Sigmoid colon (tissue), 7 donors: Measurements from ENCODE around the gene PLXND1. TPM values are rescaled to one million over a fixed set of nuclear protein-coding genes. Genes with fewer than 3 reads are reported as not detected.

ENCODE experiments used
- DNase-seq: peaks from one replicate; pipeline ENCODE4 v3.0.0-alpha.2; 2019
- H3K27ac ChIP-seq, 4 donors: fragments of 200-600 bp; sonication (generic); one replicate each; pipeline ENCODE4 v1.5.1; 2016 to 2019; ENCODE audit warnings: mild to moderate bottlenecking in 1 of 4
- H3K27me3 ChIP-seq, 3 donors: fragments of 200-600 bp; sonication (generic); one replicate each; pipeline ENCODE4 v1.5.1; 2019; ENCODE audit warnings: mild to moderate bottlenecking in 1 of 3
- H3K36me3 ChIP-seq, 4 donors: fragments of 200-600 bp; sonication (generic); one replicate each; pipeline ENCODE4 v1.5.1; 2016 to 2019
- H3K4me1 ChIP-seq, 4 donors: fragments of 200-600 bp; sonication (generic); one replicate each; pipeline ENCODE4 v1.5.1; 2017 to 2019
- H3K4me3 ChIP-seq, 4 donors: fragments of 200-600 bp; sonication (generic); one replicate each; pipeline ENCODE4 v1.5.1; 2017 to 2019; ENCODE audit warnings: mild to moderate bottlenecking in 2 of 4, moderate library complexity in 1 of 4
- H3K9me3 ChIP-seq, 4 donors: fragments of 200-600 bp in 3 of 4; sonication (generic) in 3 of 4; one replicate each; pipeline versions ENCODE4 v1.5.1 to v1.6.1; 2013 to 2019
- CTCF ChIP-seq, 4 experiments: fragments of 450-650 bp in 3 of 4; fragments of 200-600 bp in 1 of 4; IDR thresholded peaks; one replicate each; pipeline ENCODE4 v1.5.1; 2016 to 2019; ENCODE audit warnings: antibody characterized with exemption in 4 of 4, mild to moderate bottlenecking in 3 of 4, moderate library complexity in 2 of 4
- EP300 ChIP-seq, 4 donors: sonication (generic); formaldehyde crosslinking; IDR thresholded peaks; one replicate each; pipeline ENCODE4 v1.6.1; 2017; ENCODE audit warnings: antibody characterized with exemption in 4 of 4
- POLR2A ChIP-seq, 2 donors: fragments of 450-650 bp; IDR thresholded peaks; one replicate each; pipeline ENCODE4 v1.6.1; 2016; ENCODE audit warnings: antibody characterized with exemption in 2 of 2, mild to moderate bottlenecking in 2 of 2, moderate library complexity in 2 of 2
- POLR2AphosphoS5 ChIP-seq, 4 donors: sonication (generic); formaldehyde crosslinking; IDR thresholded peaks; one replicate each; pipeline ENCODE4 v1.6.1; 2017; ENCODE audit warnings: antibody characterized with exemption in 4 of 4
- WGBS, 2 donors: extraction: QIAGEN DNeasy Blood & Tissue Kit; methylation state at CpG; one replicate each; pipeline ENCODE4 v1.1.7; 2013; 5-methylcytosine and 5-hydroxymethylcytosine counted together
- intact Hi-C: fragments of 100-400 bp; cut with DNase I; formaldehyde crosslinking; loops from one replicate; pipeline ENCODE4 v1.15.1; 2023
- polyA plus RNA-seq, 3 donors: library from polyadenylated mRNA; stranded (reverse); fragments of 200-250 nt; gene quantifications; one replicate each; pipeline ENCODE4 v1.2.3, GENCODE V29; 2013
- total RNA-seq, 4 donors: library from RNA; depleted of rRNA; stranded (reverse); fragments of >200 nt; gene quantifications; one replicate each; pipeline ENCODE4 v1.1.0, GENCODE V29; 2016
- donor health status: healthy with polysubstance abuse.
- donor health status: Bipolar disorder and iron deficiency.
- donor health status: healthy.

PLXND1 gene
- total and polyA plus RNA-seq, 7 donors, result 9.6 to 77.0 (median 42.0) TPM

- H3K27ac ChIP-seq, result no peak overlapping the region
Measured at GRCh38 chr3:129562803-129563202, 43.7 kb downstream of the PLXND1 start.

GRCh38 chr3:129561619-129562248 is 44.7 kb downstream of the PLXND1 start:
- H3K4me1 ChIP-seq, result peaks cover 0 to 58% (median 54%) of the 10 kb centered on the region in 4 donors

More at GRCh38 chr3:129562803-129563202, 43.7 kb downstream of the PLXND1 start:
- WGBS, 2 donors, result 92 to 93% methylated on average over 19 of the region's 19 CpGs
- H3K27me3 ChIP-seq, result no peaks in the 10 kb centered on the region
- no peak overlapping the region for H3K4me3 ChIP-seq
- peaks cover 0 to 10% (median 2%) of the 10 kb centered on the region in 4 donors for H3K36me3 ChIP-seq
- no peak for DNase-seq
- peaks cover 0 to 62% (median 57%) of the 10 kb centered on the region in 4 donors for H3K4me1 ChIP-seq
- H3K9me3 ChIP-seq, result no peaks in the 10 kb centered on the region
- intact Hi-C loops, result loop anchor here (5.0 kb wide), 1 partner anchor 34 kb away; no protein-coding TSS in a partner anchor
- TF ChIP-seq CTCF (IDR thresholded peaks at IDR 0.05), result no peak
- no peak for TF ChIP-seq EP300 (IDR thresholded peaks at IDR 0.05)
- no peak for TF ChIP-seq POLR2A (IDR thresholded peaks at IDR 0.05)
- TF ChIP-seq POLR2AphosphoS5 (IDR thresholded peaks at IDR 0.05), result no peak

GRCh38 chr3:129560911-129561594 is 45.4 kb downstream of the PLXND1 start:
- Histone ChIP-seq H3K4me3 (peak overlapping the region in 2 of 4 donors; percentile 1 to 18), H3K9me3 (no peaks in the 10 kb centered on the region), H3K27ac (peak overlapping the region; percentile 75 to 83 (median 80)), H3K36me3 (peaks cover 0 to 16% (median 2%) of the 10 kb centered on the region in 4 donors), H3K27me3 (no peaks in the 10 kb centered on the region), H3K4me1 (peaks cover 0 to 52% (median 51%) of the 10 kb centered on the region in 4 donors)
- WGBS, 2 donors, result 49 to 57% methylated on average over 18 of the region's 18 CpGs
- intact Hi-C loops, result loop anchor here (5.0 kb wide), 1 partner anchor 36 kb away; no protein-coding TSS in a partner anchor
- TF ChIP-seq EP300 (IDR thresholded peaks at IDR 0.05), result no peak
- peak; percentile 24 to 66 (median 56) for TF ChIP-seq POLR2AphosphoS5 (IDR thresholded peaks at IDR 0.05)
- DNase-seq, result peak; percentile 92

More at GRCh38 chr3:129561619-129562248, 44.7 kb downstream of the PLXND1 start:
- 86 to 91% methylated on average over 18 of the region's 18 CpGs for WGBS, 2 donors
- no peaks in the 10 kb centered on the region for H3K27me3 ChIP-seq
- H3K27ac ChIP-seq, result peak overlapping the region; percentile 75 to 83 (median 80)
- H3K4me3 ChIP-seq, result no peak overlapping the region
- H3K9me3 ChIP-seq, result no peaks in the 10 kb centered on the region
- peaks cover 0 to 10% (median 2%) of the 10 kb centered on the region in 4 donors for H3K36me3 ChIP-seq
- no peak for DNase-seq
- intact Hi-C loops, result loop anchor here (5.0 kb wide), 1 partner anchor 36 kb away; no protein-coding TSS in a partner anchor
- TF ChIP-seq CTCF (IDR thresholded peaks at IDR 0.05) (no peak), POLR2AphosphoS5 (IDR thresholded peaks at IDR 0.05) (no peak), POLR2A (IDR thresholded peaks at IDR 0.05) (no peak), EP300 (IDR thresholded peaks at IDR 0.05) (no peak)

- Histone ChIP-seq H3K27me3 (no peaks in the 10 kb centered on the region), H3K4me3 (peak overlapping the region in 1 of 4 donors; percentile 1), H3K27ac (peak overlapping the region; percentile 75 to 83 (median 80)), H3K36me3 (peaks cover 0 to 17% (median 2%) of the 10 kb centered on the region in 4 donors), H3K9me3 (no peaks in the 10 kb centered on the region), H3K4me1 (peaks cover 0 to 60% (median 54%) of the 10 kb centered on the region in 4 donors)
- TF ChIP-seq POLR2AphosphoS5 (IDR thresholded peaks at IDR 0.05), result no peak
- TF ChIP-seq CTCF (IDR thresholded peaks at IDR 0.05), result no peak
- no peak for TF ChIP-seq EP300 (IDR thresholded peaks at IDR 0.05)
- no peak for TF ChIP-seq POLR2A (IDR thresholded peaks at IDR 0.05)
- 73 to 74% methylated on average over 16 of the region's 16 CpGs for WGBS, 2 donors
- DNase-seq, result no peak
- intact Hi-C loops, result loop anchor here (5.0 kb wide), 1 partner anchor 37 kb away; no protein-coding TSS in a partner anchor
Measured at GRCh38 chr3:129560269-129560787, 46.1 kb downstream of the PLXND1 start.
